ENCODE measurements around the gene KRTAP1-5.
"Not testable (repeated sequence)": the region's sequence is repeated elsewhere in the genome, so short reads cannot be mapped to it uniquely, and the experiment has no call there.

Gene KRTAP1-5

GRCh38 chr17:41048441-41048840 is 21.4 kb upstream of the KRTAP1-5 start:
- no peak for DNase-seq (ENCODE audit: low read depth in 2 of 2)

- DNase-seq (ENCODE audit: low read depth in 2 of 2): not testable (repeated sequence)
Observed at GRCh38 chr17:41046735-41047465, 19.9 kb upstream of the KRTAP1-5 start, which contains the start of gene KRTAP2-1. TSS of gene KRTAP2-1 (minus strand) at chr17:41047316. CDS start at chr17:41047267, 49 bp downstream.

GRCh38 chr17:41042953-41043352 is 15.9 kb upstream of the KRTAP1-5 start:
- no peak for DNase-seq (ENCODE audit: low read depth in 2 of 2)

GRCh38 chr17:41040783-41041571 is 14.0 kb upstream of the KRTAP1-5 start, which contains the start of gene KRTAP1-1:
TSS of gene KRTAP1-1 (minus strand) at chr17:41041450. CDS start at chr17:41041397, 53 bp downstream.
- DNase-seq (ENCODE audit: low read depth in 2 of 2): not testable (repeated sequence)

- no peak for DNase-seq (ENCODE audit: low read depth in 2 of 2)
Observed at GRCh38 chr17:41037853-41038350, 10.9 kb upstream of the KRTAP1-5 start.

GRCh38 chr17:41034346-41034935 is 7.4 kb upstream of the KRTAP1-5 start, which contains the start of gene KRTAP1-3:
TSS of gene KRTAP1-3 (minus strand) at chr17:41034874. CDS start at chr17:41034821, 53 bp downstream.
- DNase-seq (ENCODE audit: low read depth in 2 of 2): not testable (repeated sequence)

- no peak for DNase-seq (ENCODE audit: low read depth in 2 of 2)
Observed at GRCh38 chr17:41029633-41030245, 2.7 kb upstream of the KRTAP1-5 start, which contains the start of gene KRTAP1-4. TSS of gene KRTAP1-4 (minus strand) at chr17:41030195. CDS start at chr17:41030078, 117 bp downstream.

- no peak for DNase-seq (ENCODE audit: low read depth in 2 of 2)
Observed at GRCh38 chr17:41024697-41025096, 2.3 kb downstream of the KRTAP1-5 start.

GRCh38 chr17:41020336-41020735 is 6.7 kb downstream of the KRTAP1-5 start:
- no peak for DNase-seq (ENCODE audit: low read depth in 2 of 2)

GRCh38 chr17:41019415-41019814 is 7.6 kb downstream of the KRTAP1-5 start:
- DNase-seq (ENCODE audit: low read depth in 2 of 2): no peak

GRCh38 chr17:41018541-41018940 is 8.5 kb downstream of the KRTAP1-5 start:
- DNase-seq (ENCODE audit: low read depth in 2 of 2): no peak

- no peak for DNase-seq (ENCODE audit: low read depth in 2 of 2)
Observed at GRCh38 chr17:41016578-41017215, 10.3 kb downstream of the KRTAP1-5 start.

GRCh38 chr17:41015454-41015853 is 11.6 kb downstream of the KRTAP1-5 start:
- no peak for DNase-seq (ENCODE audit: low read depth in 2 of 2)

- no peak for DNase-seq (ENCODE audit: low read depth in 2 of 2)
Observed at GRCh38 chr17:41013606-41014005, 13.4 kb downstream of the KRTAP1-5 start.

GRCh38 chr17:41013181-41013580 is 13.8 kb downstream of the KRTAP1-5 start:
- DNase-seq (ENCODE audit: low read depth in 2 of 2): no peak

- DNase-seq (ENCODE audit: low read depth in 2 of 2): no peak
Observed at GRCh38 chr17:41012326-41013120, 14.5 kb downstream of the KRTAP1-5 start.

- no peak for DNase-seq (ENCODE audit: low read depth in 2 of 2)
Observed at GRCh38 chr17:41010441-41010840, 16.6 kb downstream of the KRTAP1-5 start.

- no peak for DNase-seq (ENCODE audit: low read depth in 2 of 2)
Observed at GRCh38 chr17:41009936-41010335, 17.1 kb downstream of the KRTAP1-5 start.

- DNase-seq (ENCODE audit: low read depth in 2 of 2): no peak
Observed at GRCh38 chr17:41009301-41009760, 17.7 kb downstream of the KRTAP1-5 start.

GRCh38 chr17:41008811-41009210 is 18.2 kb downstream of the KRTAP1-5 start, which contains the start of gene KRTAP3-1:
TSS of gene KRTAP3-1 (minus strand) at chr17:41009128. CDS start at chr17:41009074, 54 bp downstream.
- DNase-seq (ENCODE audit: low read depth in 2 of 2): no peak
